A549 (cell line): Measurements from ENCODE around the gene DAB2IP.

Experiments used
- EP300 ChIP-seq, 2 experiments: fragments of >200 bp; sonication (Bioruptor Twin); formaldehyde crosslinking; IDR thresholded peaks; 2 replicates in 1 of 2; 3 replicates in 1 of 2; pipeline ENCODE4 v1.6.1; 2016 to 2017
- ESRRA ChIP-seq: fragments of 150-350 bp; IDR thresholded peaks from 2 replicates; pipeline ENCODE4 v1.6.1; 2014; ENCODE audit warnings: mild to moderate bottlenecking, low read length, borderline replicate concordance
- MYC ChIP-seq: IDR thresholded peaks from 2 replicates; pipeline ENCODE4 v1.6.1; 2012; ENCODE audit warnings: mild to moderate bottlenecking, inconsistent platforms, low read length, improper control_type of control experiment, borderline replicate concordance
- NPAS2 ChIP-seq: fragments of 250-450 bp; sonication (Bioruptor Pico); IDR thresholded peaks from 2 replicates; pipeline ENCODE4 v1.8.0; 2022; ENCODE audit warnings: mild to moderate bottlenecking, moderate library complexity, borderline replicate concordance
- POLR2A ChIP-seq: IDR thresholded peaks from 2 replicates; pipeline ENCODE4 v1.6.1; 2012; ENCODE audit warnings: mild to moderate bottlenecking, low read length
- POLR2AphosphoS2 ChIP-seq: conservative IDR thresholded peaks from 2 replicates; pipeline ENCODE4 v1.6.1; 2012; ENCODE audit warnings: low read length, improper control_type of control experiment, inconsistent platforms
- SREBF2 ChIP-seq: fragments of 450-650 bp; IDR thresholded peaks from 2 replicates; pipeline ENCODE4 v1.6.1; 2014; ENCODE audit warnings: mild to moderate bottlenecking, moderate library complexity
- ZFP36 ChIP-seq: fragments of 450-650 bp; IDR thresholded peaks from 2 replicates; pipeline ENCODE4 v1.6.1; 2014; ENCODE audit warnings: borderline replicate concordance; ENCODE audit not compliant: partially characterized antibody
- TF ChIP-seq, protein P1 (sequence below): fragments of >200 bp; sonication (Bioruptor Twin); formaldehyde crosslinking; IDR thresholded peaks from 3 replicates; pipeline ENCODE4 v1.5.1; 2016
- TF ChIP-seq, protein P2 (sequence below): fragments of 150-350 bp; IDR thresholded peaks from 2 replicates; pipeline ENCODE4 v1.6.1; 2014; ENCODE audit warnings: low read depth, mild to moderate bottlenecking, low read length
- TF ChIP-seq, protein P3 (sequence below): IDR thresholded peaks from 2 replicates; pipeline ENCODE4 v1.6.1; 2012

DNA sequence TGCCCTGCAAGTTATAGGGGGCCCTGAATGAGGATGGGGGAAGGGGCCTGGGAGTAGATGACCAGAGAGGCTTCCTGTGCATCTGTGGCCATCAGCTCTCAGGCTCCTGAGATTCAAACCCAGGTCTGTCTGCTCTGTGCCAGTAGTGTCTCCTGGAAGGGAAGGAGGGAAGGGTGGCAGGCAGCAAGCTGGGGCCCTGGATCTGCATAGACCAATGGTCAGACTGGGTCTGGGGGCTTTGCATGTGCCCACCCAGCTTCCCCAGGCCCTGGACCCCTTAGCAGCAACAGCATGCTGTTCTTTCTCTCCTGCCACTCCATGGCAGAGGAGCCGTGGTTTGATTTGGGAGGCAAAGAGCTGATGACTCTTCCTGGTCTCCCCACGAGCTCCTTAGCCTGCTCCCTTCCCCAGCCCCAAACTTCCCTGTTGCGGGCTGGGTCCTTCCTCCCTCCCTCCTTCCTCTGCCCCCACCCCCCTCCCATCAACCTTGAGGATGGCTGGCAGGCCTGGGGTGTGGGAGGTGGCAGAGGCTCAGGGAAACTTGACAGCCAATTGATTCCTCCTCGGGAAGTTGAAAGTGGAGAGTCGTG lies 31.6 kb downstream of the DAB2IP start:
- TF ChIP-seq, protein P1, sequence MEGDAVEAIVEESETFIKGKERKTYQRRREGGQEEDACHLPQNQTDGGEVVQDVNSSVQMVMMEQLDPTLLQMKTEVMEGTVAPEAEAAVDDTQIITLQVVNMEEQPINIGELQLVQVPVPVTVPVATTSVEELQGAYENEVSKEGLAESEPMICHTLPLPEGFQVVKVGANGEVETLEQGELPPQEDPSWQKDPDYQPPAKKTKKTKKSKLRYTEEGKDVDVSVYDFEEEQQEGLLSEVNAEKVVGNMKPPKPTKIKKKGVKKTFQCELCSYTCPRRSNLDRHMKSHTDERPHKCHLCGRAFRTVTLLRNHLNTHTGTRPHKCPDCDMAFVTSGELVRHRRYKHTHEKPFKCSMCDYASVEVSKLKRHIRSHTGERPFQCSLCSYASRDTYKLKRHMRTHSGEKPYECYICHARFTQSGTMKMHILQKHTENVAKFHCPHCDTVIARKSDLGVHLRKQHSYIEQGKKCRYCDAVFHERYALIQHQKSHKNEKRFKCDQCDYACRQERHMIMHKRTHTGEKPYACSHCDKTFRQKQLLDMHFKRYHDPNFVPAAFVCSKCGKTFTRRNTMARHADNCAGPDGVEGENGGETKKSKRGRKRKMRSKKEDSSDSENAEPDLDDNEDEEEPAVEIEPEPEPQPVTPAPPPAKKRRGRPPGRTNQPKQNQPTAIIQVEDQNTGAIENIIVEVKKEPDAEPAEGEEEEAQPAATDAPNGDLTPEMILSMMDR: no peak
- TF ChIP-seq, protein P2, sequence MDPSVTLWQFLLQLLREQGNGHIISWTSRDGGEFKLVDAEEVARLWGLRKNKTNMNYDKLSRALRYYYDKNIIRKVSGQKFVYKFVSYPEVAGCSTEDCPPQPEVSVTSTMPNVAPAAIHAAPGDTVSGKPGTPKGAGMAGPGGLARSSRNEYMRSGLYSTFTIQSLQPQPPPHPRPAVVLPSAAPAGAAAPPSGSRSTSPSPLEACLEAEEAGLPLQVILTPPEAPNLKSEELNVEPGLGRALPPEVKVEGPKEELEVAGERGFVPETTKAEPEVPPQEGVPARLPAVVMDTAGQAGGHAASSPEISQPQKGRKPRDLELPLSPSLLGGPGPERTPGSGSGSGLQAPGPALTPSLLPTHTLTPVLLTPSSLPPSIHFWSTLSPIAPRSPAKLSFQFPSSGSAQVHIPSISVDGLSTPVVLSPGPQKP: no peak
- TF ChIP-seq MYC: no peak
- no peak for TF ChIP-seq POLR2AphosphoS2
- no peak for TF ChIP-seq POLR2A
- TF ChIP-seq, protein P3, sequence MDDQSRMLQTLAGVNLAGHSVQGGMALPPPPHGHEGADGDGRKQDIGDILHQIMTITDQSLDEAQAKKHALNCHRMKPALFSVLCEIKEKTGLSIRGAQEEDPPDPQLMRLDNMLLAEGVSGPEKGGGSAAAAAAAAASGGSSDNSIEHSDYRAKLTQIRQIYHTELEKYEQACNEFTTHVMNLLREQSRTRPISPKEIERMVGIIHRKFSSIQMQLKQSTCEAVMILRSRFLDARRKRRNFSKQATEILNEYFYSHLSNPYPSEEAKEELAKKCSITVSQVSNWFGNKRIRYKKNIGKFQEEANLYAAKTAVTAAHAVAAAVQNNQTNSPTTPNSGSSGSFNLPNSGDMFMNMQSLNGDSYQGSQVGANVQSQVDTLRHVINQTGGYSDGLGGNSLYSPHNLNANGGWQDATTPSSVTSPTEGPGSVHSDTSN: no peak
- no peak for TF ChIP-seq EP300 (IDR thresholded peaks at IDR 0.05)
- TF ChIP-seq ESRRA: no peak
- no peak for TF ChIP-seq SREBF2
- no peak for TF ChIP-seq ZFP36
- TF ChIP-seq NPAS2 (CRISPR knock-in tag): no peak
